GM06990 (cell line): ENCODE data around the gene DAPK1.

Source experiments
- DNase-seq: peaks from one replicate; pipeline ENCODE4 v3.0.0-alpha.2; 2011; ENCODE audit not compliant: insufficient read length; ENCODE audit errors: extremely low read depth
- H3K27me3 ChIP-seq: replicated peaks from 2 replicates; pipeline ENCODE4 v1.6.0; 2011; ENCODE audit warnings: low read length; ENCODE audit not compliant: control insufficient read depth, insufficient read depth
- H3K36me3 ChIP-seq: 2 replicates; pipeline ENCODE4 v1.5.1; 2011; ENCODE audit warnings: low read length; ENCODE audit not compliant: control insufficient read depth, insufficient read depth
- H3K4me3 ChIP-seq: replicated peaks from 2 replicates; pipeline ENCODE4 v1.5.1; 2011; ENCODE audit warnings: low read depth, mild to moderate bottlenecking, control low read depth, low read length
- TF ChIP-seq, protein P1 (sequence below): IDR thresholded peaks from 2 replicates; pipeline ENCODE4 v1.5.1; 2011; ENCODE audit warnings: low read length, control low read depth, mild to moderate bottlenecking, inconsistent platforms; ENCODE audit not compliant: insufficient read depth, poor library complexity, severe bottlenecking

The DAPK1 gene

DNA sequence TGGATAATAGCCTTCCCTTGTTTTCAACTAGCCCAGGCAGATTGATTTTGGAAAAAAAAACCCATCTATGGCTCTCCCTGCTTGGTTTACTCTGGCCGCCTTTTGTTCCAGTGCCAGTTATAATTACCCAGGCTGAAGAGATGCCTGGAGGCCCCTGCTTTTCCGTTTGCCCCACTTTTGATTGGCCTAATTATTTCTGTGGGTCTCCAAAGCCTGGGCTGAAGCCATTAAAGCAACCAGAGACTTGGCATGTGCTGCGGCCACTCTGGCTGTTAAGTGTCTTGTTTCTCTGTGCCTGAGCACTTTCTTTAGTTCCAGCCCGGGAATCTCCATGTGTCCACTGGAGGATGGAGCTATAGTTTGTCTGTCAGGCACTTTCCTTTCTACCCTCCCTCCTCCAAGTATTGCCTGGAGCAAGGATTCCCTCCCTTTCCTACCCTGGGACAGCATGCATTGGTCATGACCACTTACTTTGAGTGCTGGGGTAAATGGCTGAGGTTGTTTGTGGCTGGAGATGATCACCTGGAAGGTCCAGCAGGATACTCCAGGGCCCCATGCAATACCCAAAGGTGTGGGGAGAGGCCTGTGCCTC lies 123.2 kb downstream of the DAPK1 start:
- TF ChIP-seq, protein P1, sequence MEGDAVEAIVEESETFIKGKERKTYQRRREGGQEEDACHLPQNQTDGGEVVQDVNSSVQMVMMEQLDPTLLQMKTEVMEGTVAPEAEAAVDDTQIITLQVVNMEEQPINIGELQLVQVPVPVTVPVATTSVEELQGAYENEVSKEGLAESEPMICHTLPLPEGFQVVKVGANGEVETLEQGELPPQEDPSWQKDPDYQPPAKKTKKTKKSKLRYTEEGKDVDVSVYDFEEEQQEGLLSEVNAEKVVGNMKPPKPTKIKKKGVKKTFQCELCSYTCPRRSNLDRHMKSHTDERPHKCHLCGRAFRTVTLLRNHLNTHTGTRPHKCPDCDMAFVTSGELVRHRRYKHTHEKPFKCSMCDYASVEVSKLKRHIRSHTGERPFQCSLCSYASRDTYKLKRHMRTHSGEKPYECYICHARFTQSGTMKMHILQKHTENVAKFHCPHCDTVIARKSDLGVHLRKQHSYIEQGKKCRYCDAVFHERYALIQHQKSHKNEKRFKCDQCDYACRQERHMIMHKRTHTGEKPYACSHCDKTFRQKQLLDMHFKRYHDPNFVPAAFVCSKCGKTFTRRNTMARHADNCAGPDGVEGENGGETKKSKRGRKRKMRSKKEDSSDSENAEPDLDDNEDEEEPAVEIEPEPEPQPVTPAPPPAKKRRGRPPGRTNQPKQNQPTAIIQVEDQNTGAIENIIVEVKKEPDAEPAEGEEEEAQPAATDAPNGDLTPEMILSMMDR: no peak
- Histone ChIP-seq H3K4me3 (no peak overlapping the region), H3K27me3 (no peaks in the 10 kb centered on the region), H3K36me3 (peaks cover 15% of the 10 kb centered on the region)
- no peak for DNase-seq

DNA sequence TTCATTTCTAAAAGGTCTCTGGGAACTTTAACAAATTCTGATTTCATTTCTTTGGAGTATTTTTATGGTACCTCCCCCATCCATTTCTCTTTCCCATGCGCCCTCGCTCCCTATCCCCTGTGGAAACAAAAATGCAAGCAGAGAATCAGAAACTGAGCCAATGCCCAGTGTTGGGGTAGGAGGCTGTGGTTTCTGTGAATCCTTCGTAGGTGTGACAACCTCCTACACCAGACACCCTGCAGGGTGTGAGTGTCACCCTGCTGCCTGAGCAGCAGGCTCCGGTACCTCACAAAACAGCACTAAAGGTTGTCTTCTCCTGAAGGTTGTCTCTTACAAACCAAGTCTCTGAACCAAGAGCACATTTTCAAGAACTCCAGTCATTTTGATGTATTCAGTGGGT lies 124.4 kb downstream of the DAPK1 start:
- Histone ChIP-seq H3K36me3 (peaks cover 15% of the 10 kb centered on the region), H3K27me3 (no peaks in the 10 kb centered on the region), H3K4me3 (no peak overlapping the region)
- no peak for DNase-seq
- TF ChIP-seq, protein P1: no peak

DNA sequence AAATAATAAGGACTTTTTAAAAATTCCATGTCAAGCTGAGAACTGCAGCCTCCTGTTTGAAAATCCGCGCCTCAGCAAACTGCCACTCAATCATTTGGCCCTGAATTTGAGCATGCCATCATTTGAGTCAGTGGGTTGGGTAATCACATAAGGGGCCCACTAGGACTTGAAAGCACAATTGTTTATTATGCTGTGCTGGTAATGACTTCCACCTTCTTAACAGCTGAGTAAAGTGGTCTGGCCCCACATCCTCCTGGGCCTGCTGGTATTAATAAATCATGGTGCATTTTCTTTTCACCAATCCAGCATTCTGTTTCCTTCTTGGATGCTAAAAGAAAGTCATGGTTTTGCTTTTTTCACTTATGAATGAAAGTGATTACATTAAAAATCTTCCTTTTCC lies 125.3 kb downstream of the DAPK1 start:
- Histone ChIP-seq H3K27me3 (no peaks in the 10 kb centered on the region), H3K36me3 (peaks cover 11% of the 10 kb centered on the region), H3K4me3 (no peak overlapping the region)
- DNase-seq: no peak
- TF ChIP-seq, protein P1: no peak

DNA sequence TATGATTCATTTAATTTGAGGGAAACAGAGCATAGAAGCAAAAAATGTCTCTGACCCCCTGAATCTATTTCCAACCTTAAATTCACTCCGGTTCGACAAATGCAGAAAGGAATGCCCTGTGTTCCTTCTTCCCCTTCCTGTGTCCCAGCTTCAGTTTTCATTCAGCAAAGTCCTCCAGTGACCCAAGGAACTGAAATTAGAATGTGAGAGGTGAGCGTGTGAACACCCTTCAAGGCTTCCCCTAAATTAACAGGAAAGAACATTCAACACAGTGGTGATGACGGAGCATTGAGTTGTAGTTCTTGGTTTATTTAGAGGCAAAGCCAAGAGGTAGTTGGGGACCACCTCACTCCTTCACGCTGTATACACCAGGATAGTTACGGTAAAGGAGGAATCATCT lies 130.7 kb downstream of the DAPK1 start:
- Histone ChIP-seq H3K27me3 (no peaks in the 10 kb centered on the region), H3K36me3 (peaks cover 8% of the 10 kb centered on the region), H3K4me3 (no peak overlapping the region)
- DNase-seq: no peak
- TF ChIP-seq, protein P1: no peak

DNA sequence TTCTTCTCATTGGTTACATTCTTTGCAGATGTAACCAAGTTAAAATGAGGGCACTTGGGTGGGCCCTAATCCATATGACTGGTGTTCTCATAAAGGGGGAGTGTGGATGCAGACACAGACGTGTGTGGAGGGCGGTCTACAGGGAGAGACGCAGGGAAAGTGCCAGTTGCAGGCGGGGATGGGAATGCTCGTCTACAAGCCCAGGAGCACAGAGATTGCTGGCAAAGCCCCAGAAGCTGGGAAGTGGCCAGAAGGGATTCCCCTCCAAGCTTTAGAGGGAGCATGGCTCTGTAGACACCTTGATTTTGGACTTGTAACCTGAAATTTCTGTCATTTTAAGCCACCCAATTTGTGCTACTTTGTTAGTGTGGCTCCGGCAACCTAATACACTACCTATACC lies 131.4 kb downstream of the DAPK1 start:
- no peak for DNase-seq
- TF ChIP-seq, protein P1: no peak
- Histone ChIP-seq H3K27me3 (no peaks in the 10 kb centered on the region), H3K36me3 (peaks cover 9% of the 10 kb centered on the region), H3K4me3 (no peak overlapping the region)

DNA sequence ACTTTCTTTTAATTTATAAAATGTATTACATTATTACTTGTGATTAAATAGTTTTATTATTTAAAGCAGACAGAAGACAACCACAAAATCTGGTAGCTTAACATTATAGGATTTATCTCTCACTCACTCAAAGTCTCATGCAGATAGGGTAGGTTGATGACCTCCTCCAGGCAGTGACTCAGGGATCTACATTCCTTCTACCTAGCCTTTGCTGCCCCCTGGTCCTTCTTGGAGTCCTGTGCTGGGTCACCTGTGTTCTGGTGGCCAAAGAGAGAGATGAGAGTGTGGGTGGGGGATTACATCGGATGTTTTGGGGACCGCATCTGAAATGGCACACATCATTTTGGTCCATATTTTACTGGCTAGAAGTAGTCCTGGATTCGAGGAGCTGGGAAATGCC lies 132.6 kb downstream of the DAPK1 start:
- no peaks in the 10 kb centered on the region for H3K27me3 ChIP-seq
- peaks cover 10% of the 10 kb centered on the region for H3K36me3 ChIP-seq
- DNase-seq: no peak
- no peak overlapping the region for H3K4me3 ChIP-seq
- TF ChIP-seq, protein P1: no peak
